Left lung (tissue), 10 donors: ENCODE results near the gene DRAM1. TPM values are rescaled to one million over a fixed set of nuclear protein-coding genes. Genes with fewer than 3 reads are reported as not detected.

Source experiments
- ATAC-seq: fragments of 200-7000 bp; cut with Tn5 transposase; one replicate; pipeline ENCODE4 v1.9.1; 2020; ENCODE audit warnings: moderate library complexity
- DNase-seq, 4 donors: peaks; one replicate each; pipeline ENCODE4 v3.0.0-alpha.2; 2013 to 2020
- H3K27ac ChIP-seq, 2 donors: fragments of 200-600 bp; sonication (generic) in 1 of 2; one replicate each; pipeline versions ENCODE4 v1.5.0 to v1.8.0; 2020 to 2021
- H3K27me3 ChIP-seq, 2 donors: fragments of 200-600 bp; sonication (generic) in 1 of 2; one replicate each; pipeline versions ENCODE4 v1.5.0 to v1.8.0; 2020 to 2021
- H3K36me3 ChIP-seq, 2 donors: fragments of 200-600 bp; sonication (generic) in 1 of 2; one replicate each; pipeline versions ENCODE4 v1.5.0 to v1.8.0; 2020 to 2021
- H3K4me1 ChIP-seq, 2 donors: fragments of 200-600 bp; one replicate each; pipeline ENCODE4 v1.8.0; 2021
- H3K4me3 ChIP-seq, 2 donors: fragments of 200-600 bp; sonication (generic) in 1 of 2; one replicate each; pipeline versions ENCODE4 v1.5.0 to v1.8.0; 2020 to 2021; ENCODE audit warnings: mild to moderate bottlenecking in 1 of 2
- H3K9me3 ChIP-seq, 2 donors: fragments of 200-600 bp; sonication (generic) in 1 of 2; one replicate each; pipeline versions ENCODE4 v1.5.0 to v1.8.0; 2020 to 2021
- intact Hi-C, 2 donors: fragments of 100-400 bp; cut with DNase I; formaldehyde crosslinking; loops; one replicate each; pipeline versions ENCODE4 v1.11.2 to v1.14.2; 2022
- polyA plus RNA-seq, 6 donors: library from polyadenylated mRNA; unstranded; fragments of 120-200 nt; gene quantifications; one replicate each; pipeline ENCODE4 v1.2.1, GENCODE V29; 2013; ENCODE audit not compliant: insufficient read length in 6 of 6
- total RNA-seq, 2 donors: library from RNA; stranded (reverse); fragmentation: NEBNext Ultra II Directional; extraction: Animal tissue kit (Norgen Biotek cat#: 25700); gene quantifications; one replicate each; pipeline ENCODE4 v1.2.1, GENCODE V29; 2021
- TF ChIP-seq, protein P1 (sequence below), 2 donors: fragments of 200-600 bp; sonication (generic) in 1 of 2; IDR thresholded peaks; one replicate each; pipeline versions ENCODE4 v1.5.0 to v1.8.0; 2021; ENCODE audit warnings: antibody characterized with exemption in 2 of 2
- donor health status: DM: no; HTN: yes; CAD: no.
- donor health status: DM: no; HTN: no; CAD: no.

Gene DRAM1
- total and polyA plus RNA-seq, 8 donors, result 19.6 to 167 (median 26.4) TPM

DNA sequence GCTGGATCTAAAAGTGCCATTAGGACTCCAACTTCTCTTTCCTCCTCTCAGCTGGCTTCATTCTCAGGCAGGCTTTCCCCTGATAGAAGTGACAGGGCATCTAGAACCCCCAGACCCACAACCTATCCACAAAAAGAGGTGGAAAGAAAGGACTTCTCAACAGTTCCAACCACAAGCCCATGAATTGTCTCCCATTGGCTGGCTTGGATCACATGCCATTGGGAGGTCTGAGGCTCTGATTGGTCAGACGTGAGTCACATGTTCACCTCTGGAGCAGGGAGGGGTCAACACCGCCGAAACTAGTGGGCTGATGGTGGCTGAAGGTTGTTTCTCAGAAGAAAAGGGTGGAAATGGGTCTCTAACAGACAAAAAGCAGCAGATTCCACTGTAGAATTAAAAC is 47.2 kb downstream of the DRAM1 start:
- peak; percentile 8 for ATAC-seq
- Histone ChIP-seq H3K4me1 (peaks cover 0 to 38% of the 10 kb centered on the region in 2 donors), H3K27ac (peak overlapping the region; percentile 58 to 76), H3K9me3 (peaks cover 0 to 5% of the 10 kb centered on the region in 2 donors), H3K36me3 (peaks cover 0 to 44% of the 10 kb centered on the region in 2 donors), H3K27me3 (no peaks in the 10 kb centered on the region), H3K4me3 (no peak overlapping the region)
- no peak for DNase-seq
- intact Hi-C loops, result no loop called here
- TF ChIP-seq, protein P1, sequence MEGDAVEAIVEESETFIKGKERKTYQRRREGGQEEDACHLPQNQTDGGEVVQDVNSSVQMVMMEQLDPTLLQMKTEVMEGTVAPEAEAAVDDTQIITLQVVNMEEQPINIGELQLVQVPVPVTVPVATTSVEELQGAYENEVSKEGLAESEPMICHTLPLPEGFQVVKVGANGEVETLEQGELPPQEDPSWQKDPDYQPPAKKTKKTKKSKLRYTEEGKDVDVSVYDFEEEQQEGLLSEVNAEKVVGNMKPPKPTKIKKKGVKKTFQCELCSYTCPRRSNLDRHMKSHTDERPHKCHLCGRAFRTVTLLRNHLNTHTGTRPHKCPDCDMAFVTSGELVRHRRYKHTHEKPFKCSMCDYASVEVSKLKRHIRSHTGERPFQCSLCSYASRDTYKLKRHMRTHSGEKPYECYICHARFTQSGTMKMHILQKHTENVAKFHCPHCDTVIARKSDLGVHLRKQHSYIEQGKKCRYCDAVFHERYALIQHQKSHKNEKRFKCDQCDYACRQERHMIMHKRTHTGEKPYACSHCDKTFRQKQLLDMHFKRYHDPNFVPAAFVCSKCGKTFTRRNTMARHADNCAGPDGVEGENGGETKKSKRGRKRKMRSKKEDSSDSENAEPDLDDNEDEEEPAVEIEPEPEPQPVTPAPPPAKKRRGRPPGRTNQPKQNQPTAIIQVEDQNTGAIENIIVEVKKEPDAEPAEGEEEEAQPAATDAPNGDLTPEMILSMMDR (IDR thresholded peaks at IDR 0.05), result no peak

DNA sequence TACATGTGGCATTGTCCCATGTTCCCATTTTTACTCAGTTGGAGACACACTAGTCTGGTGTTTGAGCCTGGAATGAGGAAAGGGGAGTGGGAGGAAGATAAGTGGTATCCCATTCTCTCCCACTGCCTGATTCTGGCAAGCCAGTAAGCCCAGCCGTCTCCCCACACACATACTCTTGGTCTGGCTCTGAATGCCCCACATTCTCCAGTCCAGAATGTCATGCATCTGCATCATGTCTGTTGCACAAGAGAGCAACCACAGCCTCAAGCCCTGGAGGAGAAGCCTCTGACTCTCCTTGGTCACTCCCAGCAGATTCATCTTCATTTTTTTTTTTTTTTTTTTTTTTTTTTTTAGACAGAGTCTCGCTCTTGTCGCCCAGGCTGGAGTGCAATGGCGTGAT is 48.0 kb downstream of the DRAM1 start:
- DNase-seq (peak in 2 of 4 donors; percentile 22 to 78), ATAC-seq (peak; percentile 86)
- Histone ChIP-seq H3K36me3 (peaks cover 0 to 36% of the 10 kb centered on the region in 2 donors), H3K9me3 (peaks cover 0 to 5% of the 10 kb centered on the region in 2 donors), H3K4me3 (no peak overlapping the region), H3K27me3 (no peaks in the 10 kb centered on the region), H3K4me1 (peaks cover 0 to 38% of the 10 kb centered on the region in 2 donors), H3K27ac (peak overlapping the region; percentile 58 to 76)
- TF ChIP-seq, protein P1 (IDR thresholded peaks at IDR 0.05), result no peak
- intact Hi-C loops, result no loop called here

GRCh38 chr12:101925935-101926334 is 48.6 kb downstream of the DRAM1 start:
- DNase-seq (peak in 1 of 4 donors; percentile 76), ATAC-seq (peak; percentile 9)
- intact Hi-C loops, result no loop called here
- no peaks in the 10 kb centered on the region for H3K27me3 ChIP-seq
- H3K4me3 ChIP-seq, result no peak overlapping the region
- peak overlapping the region; percentile 58 to 76 for H3K27ac ChIP-seq
- H3K36me3 ChIP-seq, result peaks cover 0 to 30% of the 10 kb centered on the region in 2 donors
- H3K4me1 ChIP-seq, result peaks cover 0 to 38% of the 10 kb centered on the region in 2 donors
- H3K9me3 ChIP-seq, result peaks cover 0 to 5% of the 10 kb centered on the region in 2 donors
- TF ChIP-seq, protein P1 (IDR thresholded peaks at IDR 0.05), result no peak

DNA sequence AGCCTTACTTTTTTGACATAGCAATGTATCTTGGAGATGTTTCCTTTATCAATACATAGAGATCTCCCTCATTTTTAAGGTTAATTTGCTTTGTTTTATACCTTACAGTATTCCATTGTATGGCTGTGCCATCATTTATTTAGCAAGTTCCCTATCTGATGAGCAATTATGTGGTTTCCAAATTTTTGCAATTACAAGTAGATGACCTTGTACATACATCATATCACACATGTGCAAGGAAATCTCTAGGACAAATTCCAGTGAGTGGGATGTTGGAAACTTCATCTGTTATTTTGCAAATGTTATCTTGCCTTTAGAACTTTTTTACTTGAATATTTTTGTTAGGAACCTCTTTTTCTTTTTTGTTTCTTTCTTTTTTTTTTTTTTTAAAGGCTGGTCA is 49.7 kb downstream of the DRAM1 start:
- Histone ChIP-seq H3K27me3 (no peaks in the 10 kb centered on the region), H3K4me3 (no peak overlapping the region), H3K27ac (peak overlapping the region in 1 of 2 donors; percentile 76), H3K36me3 (peaks cover 0 to 19% of the 10 kb centered on the region in 2 donors), H3K4me1 (peaks cover 0 to 38% of the 10 kb centered on the region in 2 donors), H3K9me3 (peaks cover 0 to 5% of the 10 kb centered on the region in 2 donors)
- TF ChIP-seq, protein P1 (IDR thresholded peaks at IDR 0.05), result no peak
- intact Hi-C loops, result no loop called here
- DNase-seq (no peak), ATAC-seq (no peak)

- H3K27ac ChIP-seq, result peak overlapping the region in 1 of 2 donors; percentile 76
- intact Hi-C loops, result no loop called here
- ATAC-seq, result no peak
Measured at GRCh38 chr12:101927999-101928398, 50.6 kb downstream of the DRAM1 start.

More at GRCh38 chr12:101927999-101928398, 50.6 kb downstream of the DRAM1 start:
- H3K9me3 ChIP-seq, result peaks cover 0 to 5% of the 10 kb centered on the region in 2 donors
- DNase-seq, result no peak
- TF ChIP-seq, protein P1 (IDR thresholded peaks at IDR 0.05), result no peak
- peaks cover 0 to 38% of the 10 kb centered on the region in 2 donors for H3K4me1 ChIP-seq
- peaks cover 0 to 10% of the 10 kb centered on the region in 2 donors for H3K36me3 ChIP-seq
- H3K27me3 ChIP-seq, result no peaks in the 10 kb centered on the region
- no peak overlapping the region for H3K4me3 ChIP-seq
